ENCODE results near the gene SACS. TPM values are rescaled to one million over a fixed set of nuclear protein-coding genes. Genes with fewer than 3 reads are reported as not detected.

The SACS gene
- total and polyA plus RNA-seq, 2 donors (not counting 3 experiments of a cell fraction or from before 2014, with no cell fraction given), result 14.8 to 72.7 TPM

DNA sequence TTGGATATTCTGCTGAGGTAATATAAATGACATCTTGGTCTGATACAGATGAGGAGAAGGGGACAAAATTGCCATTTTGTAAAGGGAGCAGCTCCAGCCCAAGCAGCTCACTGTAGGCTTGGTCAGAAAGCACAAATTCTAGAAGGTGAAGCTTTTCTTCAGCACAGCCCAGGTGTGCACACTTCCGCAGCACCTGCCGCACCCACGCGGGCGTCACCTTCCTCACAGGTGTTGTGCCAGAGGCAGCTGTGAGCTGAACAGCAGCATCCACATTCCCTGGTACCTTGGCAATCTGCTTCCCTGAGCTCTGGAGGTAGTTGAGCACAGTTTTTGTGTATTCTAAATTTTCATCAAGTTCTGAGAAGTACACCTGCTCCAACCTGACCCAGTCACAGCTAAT lies 79.0 kb downstream of the SACS start:
- CTCF ChIA-PET, result interaction anchor here (0.9 kb wide), 1 partner anchor 11 kb away, joined by 3 read pairs; no protein-coding TSS in a partner anchor
- no peak overlapping the region for H3K4me3 ChIP-seq (replicated peaks in 1 of 3; ENCODE audit: insufficient read depth in 1 of 3, low read depth in 1 of 3, low read length in 3 of 3)
- TF ChIP-seq GATA2 (IDR thresholded peaks at IDR 0.05; ENCODE audit: insufficient read depth, insufficient read length, low read depth, low read length), result no peak
- TF ChIP-seq JUN (IDR thresholded peaks at IDR 0.05; ENCODE audit: borderline replicate concordance, insufficient read depth, insufficient read length, low read depth), result no peak
- no peak for TF ChIP-seq POLR2A (IDR thresholded peaks at IDR 0.05; ENCODE audit: low read depth, low read length)
- no peak for TF ChIP-seq MYC (IDR thresholded peaks at IDR 0.05; ENCODE audit: low read depth, low read length)
- TF ChIP-seq CTCF (IDR thresholded peaks at IDR 0.05; ENCODE audit: extremely low read depth in 1 of 2, insufficient read depth in 1 of 2, low read depth in 1 of 2, low read length in 2 of 2), result no peak
- no peak for TF ChIP-seq EZH2 (IDR thresholded peaks at IDR 0.05; ENCODE audit: borderline replicate concordance, low read depth, low read length, severe bottlenecking)
- TF ChIP-seq POLR2AphosphoS5 (IDR thresholded peaks at IDR 0.05; ENCODE audit: insufficient read depth, low read depth, low read length), result no peak
- TF ChIP-seq FOS (IDR thresholded peaks at IDR 0.05; ENCODE audit: borderline replicate concordance, insufficient read depth, low read length), result no peak
- TF ChIP-seq, protein P1, sequence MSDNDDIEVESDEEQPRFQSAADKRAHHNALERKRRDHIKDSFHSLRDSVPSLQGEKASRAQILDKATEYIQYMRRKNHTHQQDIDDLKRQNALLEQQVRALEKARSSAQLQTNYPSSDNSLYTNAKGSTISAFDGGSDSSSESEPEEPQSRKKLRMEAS (IDR thresholded peaks at IDR 0.05; ENCODE audit: insufficient read depth, insufficient read length), result no peak
- H3K4me2 ChIP-seq (ENCODE audit: insufficient read depth, low read length), result no peak overlapping the region
- POLR2A ChIA-PET, result no interaction called here
- DNase-seq (ENCODE audit: low read depth, low spot score) (no peak), FAIRE-seq (no peak)
- no peaks in the 10 kb centered on the region for H3K9me1 ChIP-seq (replicated peaks; ENCODE audit: control insufficient read depth, extremely low read depth, insufficient read depth, low read length)
- no peak overlapping the region for H3K9ac ChIP-seq (replicated peaks; ENCODE audit: extremely low read depth, insufficient read depth, low read length)
- H3K79me2 ChIP-seq (ENCODE audit: control insufficient read depth, insufficient read depth, low read length), result peaks cover 70% of the 10 kb centered on the region
- no peaks in the 10 kb centered on the region for H3K27me3 ChIP-seq (ENCODE audit: control insufficient read depth in 2 of 2, insufficient read depth in 2 of 2, low read length in 2 of 2)
- intact Hi-C loops (cut with micrococcal nuclease), result no loop called here
- H3K4me1 ChIP-seq (ENCODE audit: control insufficient read depth, extremely low read depth, insufficient read depth, low read length), result peaks cover 19% of the 10 kb centered on the region
- no peaks in the 10 kb centered on the region for H4K20me1 ChIP-seq (replicated peaks; ENCODE audit: control insufficient read depth, extremely low read depth, insufficient read depth, low read length)
- no peak overlapping the region for H2AFZ ChIP-seq (ENCODE audit: low read depth, low read length)
- no TSS peak for BruUV-seq (replicated peaks)
- dilution Hi-C loops (cut with MboI; ENCODE audit: extremely low pct_ligation_motif_present, low sequenced_read_pairs), result no loop called here
- no peaks in the 10 kb centered on the region for H3K9me3 ChIP-seq (replicated peaks; ENCODE audit: control insufficient read depth, insufficient read depth, low read length)
- H3K27ac ChIP-seq (ENCODE audit: insufficient read depth, low read depth, low read length), result no peak overlapping the region
- peaks cover 6 to 40% of the 10 kb centered on the region in 2 experiments for H3K36me3 ChIP-seq (ENCODE audit: control insufficient read depth in 2 of 2, extremely low read depth in 1 of 2, insufficient read depth in 2 of 2, low read length in 2 of 2)
